Raji (cell line): ENCODE results near the gene CAPG.

Experiments used
- POLR2A ChIP-seq: IDR thresholded peaks from 2 replicates; pipeline ENCODE4 v1.6.1; 2011; ENCODE audit warnings: low read depth, low read length, control low read depth; ENCODE audit not compliant: insufficient read depth

CAPG gene

DNA sequence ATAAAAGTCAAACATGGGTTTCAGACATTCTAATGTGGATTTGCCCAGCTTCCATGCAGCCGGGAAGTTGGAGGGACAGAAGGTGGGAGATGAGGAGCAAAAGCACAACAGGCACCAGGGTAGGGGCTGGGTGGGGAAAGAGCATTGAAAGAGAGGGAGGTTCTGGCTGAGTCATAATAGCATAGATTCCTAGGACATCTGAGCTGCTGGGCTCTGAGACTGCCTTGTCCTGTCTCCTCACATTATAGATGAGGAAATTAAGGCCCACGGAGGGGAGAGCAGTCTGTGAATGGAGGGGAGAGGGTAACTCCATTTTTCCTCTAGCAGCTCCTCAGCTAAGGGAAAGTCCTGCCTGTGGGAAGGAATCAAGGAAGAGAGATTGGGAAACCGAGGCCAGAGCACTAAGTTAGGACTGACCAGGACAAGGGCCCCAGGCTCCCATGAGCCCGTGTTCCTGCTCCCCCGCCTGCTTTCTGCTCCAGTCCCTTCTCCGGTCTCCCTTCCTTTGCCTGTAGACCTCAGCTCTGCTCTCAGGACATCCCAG lies 34.5 kb upstream of the CAPG start:
- TF ChIP-seq POLR2A = no peak

DNA sequence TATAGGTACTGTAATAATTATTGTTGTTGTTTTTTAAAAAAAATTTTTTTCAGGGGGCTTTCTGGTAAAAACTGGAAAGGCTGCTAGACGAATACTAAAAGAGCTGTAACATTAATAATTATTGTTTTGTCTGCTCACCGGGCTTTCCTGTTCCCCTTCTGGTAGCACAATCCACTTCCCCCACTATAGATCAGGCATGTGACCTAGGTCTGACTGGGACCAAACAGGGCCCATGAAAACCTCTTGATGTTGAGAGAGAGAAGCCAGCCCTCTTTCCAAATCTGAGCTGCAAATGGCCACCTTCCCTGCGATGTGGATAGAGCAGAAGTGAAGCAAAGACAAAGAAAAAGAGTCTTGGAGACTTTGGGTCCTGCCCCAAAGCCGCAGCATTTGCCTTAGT lies 31.7 kb upstream of the CAPG start:
- TF ChIP-seq POLR2A = no peak

- no peak for TF ChIP-seq POLR2A
These were observed 30.6 kb upstream of the CAPG start for GRCh38 chr2:85440729-85441128.

DNA sequence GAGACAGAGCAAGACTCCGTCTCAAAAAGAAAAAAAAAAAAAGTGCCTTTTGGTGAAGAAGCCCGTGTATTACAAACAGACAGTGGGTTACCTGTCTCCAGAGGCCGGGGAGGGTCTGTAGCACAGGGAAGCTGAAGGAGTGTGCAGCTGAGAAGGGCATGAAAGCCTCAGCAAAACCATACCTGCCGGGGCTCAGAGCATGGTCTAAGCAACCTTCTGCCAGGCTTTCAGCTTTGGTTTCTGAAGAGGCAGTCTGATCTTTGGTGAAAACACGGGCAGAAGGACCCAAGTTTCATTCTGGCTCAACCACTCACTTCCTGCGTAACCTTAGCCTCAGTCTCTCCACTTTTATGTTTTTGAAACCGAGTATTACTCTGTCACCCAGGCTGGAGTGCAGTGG lies 29.8 kb upstream of the CAPG start:
- no peak for TF ChIP-seq POLR2A

- TF ChIP-seq POLR2A = no peak
These were observed 28.9 kb upstream of the CAPG start for GRCh38 chr2:85439025-85439472.

DNA sequence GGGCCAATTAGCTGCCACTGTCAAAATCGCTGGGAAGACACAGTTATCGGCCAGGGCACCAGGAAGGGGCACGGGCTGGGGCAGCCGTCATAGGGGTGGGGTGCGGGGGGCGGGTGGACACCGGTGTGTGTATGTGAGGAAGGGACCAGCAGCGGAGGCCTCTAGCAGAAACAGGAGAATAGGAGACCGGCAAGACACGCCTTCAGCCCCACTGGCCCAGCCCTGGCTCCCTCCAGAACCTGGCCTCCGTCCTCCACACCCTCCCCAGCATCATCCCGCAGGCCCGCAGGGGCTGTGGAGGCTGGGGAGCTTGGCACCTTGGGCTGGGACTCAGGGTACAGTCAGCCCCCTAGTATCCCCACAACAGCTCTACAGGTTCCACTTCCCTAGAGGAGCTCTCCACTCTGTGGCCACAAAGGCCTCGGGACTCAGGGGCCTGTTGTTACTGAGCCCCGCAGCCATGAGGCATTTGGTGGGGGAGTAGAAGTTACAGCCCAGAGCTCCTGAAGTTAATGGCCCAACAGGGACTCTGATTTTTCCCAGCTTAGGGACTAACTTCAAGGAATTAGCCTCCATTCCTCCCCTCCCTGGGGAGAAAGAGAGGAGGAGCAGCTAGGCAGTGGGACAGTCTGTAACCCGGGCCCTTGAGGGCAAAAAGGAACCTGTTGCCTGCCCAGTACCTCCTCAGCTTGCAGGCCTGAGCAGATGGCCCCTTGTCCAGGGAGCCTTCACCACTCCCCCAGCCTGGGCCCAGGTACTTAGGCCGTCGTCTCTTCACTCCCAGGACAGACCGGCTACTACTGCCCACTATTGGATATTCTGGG lies 28.2 kb upstream of the CAPG start:
- no peak for TF ChIP-seq POLR2A

GRCh38 chr2:85437488-85438200 lies 27.5 kb upstream of the CAPG start:
- no peak for TF ChIP-seq POLR2A

GRCh38 chr2:85436836-85437487 lies 26.8 kb upstream of the CAPG start:
- TF ChIP-seq POLR2A = no peak

GRCh38 chr2:85435981-85436835 lies 26.0 kb upstream of the CAPG start:
- TF ChIP-seq POLR2A = no peak

DNA sequence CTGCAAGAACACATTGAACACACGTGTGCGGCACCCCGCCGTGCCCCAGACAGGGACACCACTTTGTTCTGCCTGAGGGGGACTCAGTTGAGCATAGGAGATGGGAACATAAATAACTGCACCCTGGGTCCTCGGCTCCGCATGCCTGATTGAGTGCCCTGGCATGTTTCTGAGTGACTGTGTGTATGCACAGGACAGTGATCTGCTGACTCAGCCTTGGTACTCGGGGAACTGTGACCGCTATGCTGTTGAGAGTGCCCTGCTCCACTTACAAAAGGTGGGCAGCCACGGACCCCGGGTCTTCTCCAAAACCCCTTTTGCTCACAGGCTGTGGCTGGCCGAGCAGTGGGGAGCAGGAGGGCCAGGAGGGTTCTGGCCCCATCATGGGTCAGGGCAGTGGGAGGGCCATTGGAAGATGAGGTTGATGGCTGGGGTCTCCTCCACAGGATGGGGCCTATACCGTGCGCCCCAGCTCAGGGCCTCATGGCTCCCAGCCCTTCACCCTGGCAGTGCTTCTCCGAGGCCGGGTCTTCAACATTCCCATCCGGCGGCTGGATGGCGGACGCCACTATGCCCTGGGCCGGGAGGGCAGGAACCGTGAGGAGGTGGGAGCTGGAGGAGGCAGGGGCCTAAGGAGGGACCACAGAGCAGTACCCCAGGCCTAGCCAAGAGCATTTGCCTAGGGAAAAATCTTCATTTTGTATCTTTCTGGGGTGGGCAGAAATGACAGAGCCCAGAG lies 25.2 kb upstream of the CAPG start:
- no peak for TF ChIP-seq POLR2A

- no peak for TF ChIP-seq POLR2A
These were observed 24.5 kb upstream of the CAPG start for GRCh38 chr2:85434696-85435095.

DNA sequence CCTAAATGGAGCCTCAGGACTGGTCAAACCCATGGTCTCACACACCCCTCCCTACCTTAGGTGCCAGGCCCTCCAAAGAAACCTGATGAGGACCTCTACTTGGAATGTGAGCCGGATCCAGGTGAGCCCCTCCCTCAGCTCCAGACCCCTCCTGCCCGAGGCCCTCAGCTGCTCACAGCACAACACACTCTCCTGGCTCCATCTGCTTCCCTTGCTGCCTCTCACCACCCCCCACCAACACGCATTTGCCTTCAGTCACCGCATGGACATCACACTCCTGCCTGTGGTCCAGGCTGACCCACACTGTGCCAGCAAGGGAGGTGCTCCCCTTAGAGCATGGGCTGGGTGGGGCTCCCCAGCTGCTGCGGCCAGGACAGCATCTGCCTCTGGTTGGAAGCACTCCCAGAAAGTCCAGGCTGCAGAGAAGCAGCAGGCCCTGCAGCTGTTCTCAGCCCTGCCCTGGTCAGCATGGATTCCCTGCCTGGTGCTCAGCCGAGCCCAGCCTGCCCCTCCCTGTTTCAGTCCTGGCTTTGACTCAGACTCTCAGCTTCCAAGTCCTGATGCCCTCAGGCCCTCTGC lies 23.4 kb upstream of the CAPG start:
- no peak for TF ChIP-seq POLR2A

DNA sequence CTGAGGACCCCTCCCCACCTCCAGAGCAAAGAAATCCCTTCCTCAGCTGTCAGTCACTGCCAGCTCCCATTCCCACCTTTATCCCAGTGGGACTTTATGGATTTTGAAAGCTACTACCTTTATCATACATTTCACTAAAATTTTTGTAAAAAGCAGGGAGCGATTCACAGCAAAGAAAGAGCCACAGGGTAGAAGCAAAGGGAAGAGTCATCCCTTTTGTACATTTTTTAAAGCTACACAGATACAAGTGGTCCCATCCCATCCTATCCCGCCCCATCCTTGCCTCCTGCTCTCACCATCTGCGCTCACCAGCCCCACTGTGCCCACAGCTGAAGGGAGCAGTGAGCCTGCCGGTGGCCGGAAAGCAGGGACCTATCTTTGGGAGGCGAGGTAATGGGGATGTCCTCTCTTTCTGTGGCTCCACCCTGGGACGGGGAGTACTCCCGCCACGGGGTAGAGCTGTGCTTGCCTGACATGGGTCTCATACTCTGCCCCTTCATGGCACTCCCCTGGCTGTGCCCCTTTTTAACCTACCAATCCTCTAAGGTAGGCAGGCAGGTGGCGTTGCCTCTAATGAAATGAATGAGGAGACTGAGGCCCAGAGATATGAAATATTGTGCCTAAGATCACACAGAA lies 21.5 kb upstream of the CAPG start:
- TF ChIP-seq POLR2A = no peak

DNA sequence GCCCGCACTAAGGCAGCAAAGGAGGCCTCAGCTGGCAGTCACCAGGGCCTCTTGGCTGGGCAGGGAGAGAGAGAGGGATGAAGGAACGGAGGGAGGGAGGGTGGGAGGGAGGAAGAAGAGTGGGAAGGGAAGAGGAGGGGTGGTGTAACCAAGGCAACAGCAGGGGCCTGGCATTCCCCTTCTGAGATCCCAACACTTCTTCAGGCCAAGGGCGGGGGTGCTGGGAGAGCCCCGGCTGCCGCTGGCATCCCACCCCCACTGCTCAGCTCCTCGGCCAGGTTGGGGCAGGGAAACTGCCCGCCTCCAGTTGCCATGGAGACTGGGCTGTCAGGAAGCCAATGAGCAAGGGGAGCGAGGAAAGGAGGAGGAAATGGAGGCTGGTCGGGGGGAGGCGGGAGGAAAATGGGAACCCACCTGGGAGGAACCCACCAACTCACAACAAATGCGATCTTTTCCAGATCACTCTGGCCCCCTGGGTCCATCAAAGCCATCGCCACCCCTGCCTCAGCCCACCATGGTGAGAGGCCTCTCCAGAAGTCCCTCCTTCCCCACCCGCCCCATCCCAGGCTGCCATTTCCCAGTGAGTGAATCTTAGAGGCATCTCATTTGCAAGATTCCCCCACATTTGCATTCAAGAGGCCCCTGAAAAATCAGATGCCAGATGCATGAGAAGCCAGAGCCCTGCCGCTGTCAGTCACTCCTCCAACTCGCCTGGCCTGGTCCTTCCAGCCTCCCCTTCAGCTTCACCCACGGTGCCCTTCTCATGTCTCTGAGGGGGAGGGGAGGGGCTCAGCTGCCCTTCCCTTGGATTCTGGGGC lies 20.8 kb upstream of the CAPG start:
- TF ChIP-seq POLR2A = no peak
